NOMO-1 (cell line): Measurements from ENCODE around the gene RADX.

Experiments
- DNase-seq, 2 experiments: peaks; one replicate each; lab custom pipeline; 2025; ENCODE audit not compliant: unreplicated experiment in 2 of 2; lab: John Stamatoyannopoulos, UW

Gene RADX

DNA sequence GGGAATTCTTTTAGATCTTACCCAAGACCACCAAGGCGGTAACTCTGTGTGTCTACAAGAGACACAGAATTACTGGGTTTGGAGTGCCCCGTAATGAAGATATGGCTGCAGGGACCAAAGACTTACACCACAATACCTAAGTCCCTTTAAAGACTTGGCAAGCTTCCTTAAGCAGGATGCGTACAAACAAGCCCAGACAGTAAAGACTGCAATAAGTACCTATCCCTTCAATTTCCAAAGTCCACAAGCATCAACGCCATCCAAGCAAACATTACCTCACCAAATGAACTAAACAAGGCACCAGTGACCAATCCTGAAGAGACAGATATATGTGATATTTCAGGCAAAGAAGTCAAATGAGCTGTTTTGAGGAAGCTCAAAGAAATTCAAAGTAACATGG is 72.4 kb downstream of the RADX start:
- no peak for DNase-seq

GRCh38 chrX:106692425-106693065 is 80.8 kb downstream of the RADX start:
- DNase-seq: no peak

GRCh38 chrX:106696502-106696901 is 84.7 kb downstream of the RADX start:
- DNase-seq: no peak

GRCh38 chrX:106698693-106699092 is 86.9 kb downstream of the RADX start:
- DNase-seq: no peak

DNA sequence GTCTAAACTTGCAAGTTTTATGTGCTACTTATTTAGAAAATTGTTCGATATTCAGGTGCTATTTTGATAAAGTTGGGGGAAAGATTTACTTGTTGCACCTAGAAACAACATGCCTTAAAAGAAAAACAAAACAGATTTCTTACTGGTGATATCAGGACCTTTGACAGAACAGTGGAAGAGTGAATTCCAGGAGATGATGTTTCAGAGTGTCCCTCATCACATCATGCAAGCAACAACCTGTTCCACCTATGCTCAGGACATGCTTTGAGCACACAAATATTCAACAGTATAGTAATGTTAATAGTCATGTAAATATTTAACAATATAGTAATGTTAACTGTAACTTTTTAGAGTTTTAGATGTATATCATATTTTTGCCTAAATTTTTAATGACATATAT is 90.9 kb downstream of the RADX start:
- DNase-seq: no peak

GRCh38 chrX:106706466-106706865 is 94.7 kb downstream of the RADX start:
- no peak for DNase-seq

GRCh38 chrX:106707771-106708454 is 96.1 kb downstream of the RADX start:
- DNase-seq: no peak

- DNase-seq: no peak
Observed at GRCh38 chrX:106710771-106711170, 99.0 kb downstream of the RADX start.

GRCh38 chrX:106711375-106711774 is 99.6 kb downstream of the RADX start:
- DNase-seq: no peak

DNA sequence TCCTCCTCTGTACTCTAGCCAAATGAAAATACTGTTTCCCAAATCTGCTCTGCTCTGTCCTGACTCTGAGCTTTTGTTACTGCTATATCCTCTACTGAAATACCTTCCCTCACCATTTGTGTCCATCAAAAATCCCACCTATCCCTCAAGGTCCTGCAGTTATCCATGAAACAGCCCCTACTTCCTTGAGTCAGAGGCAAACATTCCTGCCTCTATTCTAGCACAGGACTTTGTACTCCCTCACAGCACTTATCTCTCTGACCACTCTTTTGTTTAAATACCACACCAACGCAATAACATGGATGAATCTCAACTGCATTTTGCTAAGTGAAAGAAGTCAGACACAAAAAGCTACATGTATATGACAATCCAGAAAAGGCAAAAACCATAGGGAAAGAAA is 104.2 kb downstream of the RADX start:
- no peak for DNase-seq

DNA sequence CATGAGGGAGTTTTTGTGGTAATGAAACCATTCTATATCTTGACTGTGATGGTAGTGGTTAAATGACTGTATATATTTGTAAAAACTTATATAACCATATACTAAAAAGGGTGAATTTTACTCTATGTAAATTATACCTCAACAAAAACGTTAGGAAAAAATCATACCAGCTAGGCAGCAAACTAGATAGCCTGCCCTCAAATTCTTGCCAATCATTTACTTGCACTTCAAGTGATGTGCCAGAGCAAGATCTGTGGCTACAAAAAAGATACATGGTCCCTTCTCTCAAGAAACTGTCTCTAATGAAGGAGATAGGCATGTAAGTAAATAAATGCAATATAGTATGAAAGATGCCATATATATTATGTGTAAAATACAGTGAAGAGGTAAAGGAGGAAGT is 104.7 kb downstream of the RADX start:
- DNase-seq: no peak

DNA sequence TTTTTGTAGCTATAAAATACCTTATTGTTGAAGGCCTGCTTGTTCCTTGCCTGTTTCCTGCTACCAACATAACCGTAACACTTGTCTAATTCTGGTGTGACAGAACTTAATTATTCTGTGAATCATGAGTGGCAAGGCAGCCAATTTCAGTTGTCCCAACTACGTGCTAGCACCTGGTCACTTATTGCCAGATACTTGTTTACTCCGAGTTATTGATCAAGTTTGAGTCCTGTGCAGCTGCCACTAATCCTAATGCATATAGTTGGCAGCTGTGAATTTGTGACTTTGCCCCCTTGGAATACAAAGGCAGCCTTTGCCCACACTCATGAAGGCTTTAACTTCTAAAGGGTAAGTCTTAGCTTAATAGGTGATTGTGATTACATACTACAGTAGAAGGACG is 106.9 kb downstream of the RADX start:
- DNase-seq: no peak

DNA sequence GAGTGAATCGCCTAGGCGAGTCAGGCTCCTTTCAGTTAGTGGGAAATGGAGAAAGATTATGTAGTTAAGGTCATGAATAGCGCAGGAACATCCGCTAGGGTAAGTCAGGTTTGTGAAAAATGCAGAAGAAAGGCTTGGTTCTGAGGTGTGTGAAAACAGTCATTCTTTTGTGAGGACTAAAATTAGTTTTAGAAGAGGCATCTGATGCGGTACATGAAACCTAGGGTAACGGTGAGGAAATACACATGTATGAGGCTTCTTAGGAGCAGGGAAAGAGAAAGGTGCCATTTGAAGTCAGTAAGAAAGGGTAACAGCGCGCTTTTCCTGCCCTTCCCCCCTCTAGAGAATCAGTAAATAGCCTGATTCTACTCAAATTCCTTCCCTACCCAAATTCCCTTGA is 114.2 kb downstream of the RADX start:
- no peak for DNase-seq

DNA sequence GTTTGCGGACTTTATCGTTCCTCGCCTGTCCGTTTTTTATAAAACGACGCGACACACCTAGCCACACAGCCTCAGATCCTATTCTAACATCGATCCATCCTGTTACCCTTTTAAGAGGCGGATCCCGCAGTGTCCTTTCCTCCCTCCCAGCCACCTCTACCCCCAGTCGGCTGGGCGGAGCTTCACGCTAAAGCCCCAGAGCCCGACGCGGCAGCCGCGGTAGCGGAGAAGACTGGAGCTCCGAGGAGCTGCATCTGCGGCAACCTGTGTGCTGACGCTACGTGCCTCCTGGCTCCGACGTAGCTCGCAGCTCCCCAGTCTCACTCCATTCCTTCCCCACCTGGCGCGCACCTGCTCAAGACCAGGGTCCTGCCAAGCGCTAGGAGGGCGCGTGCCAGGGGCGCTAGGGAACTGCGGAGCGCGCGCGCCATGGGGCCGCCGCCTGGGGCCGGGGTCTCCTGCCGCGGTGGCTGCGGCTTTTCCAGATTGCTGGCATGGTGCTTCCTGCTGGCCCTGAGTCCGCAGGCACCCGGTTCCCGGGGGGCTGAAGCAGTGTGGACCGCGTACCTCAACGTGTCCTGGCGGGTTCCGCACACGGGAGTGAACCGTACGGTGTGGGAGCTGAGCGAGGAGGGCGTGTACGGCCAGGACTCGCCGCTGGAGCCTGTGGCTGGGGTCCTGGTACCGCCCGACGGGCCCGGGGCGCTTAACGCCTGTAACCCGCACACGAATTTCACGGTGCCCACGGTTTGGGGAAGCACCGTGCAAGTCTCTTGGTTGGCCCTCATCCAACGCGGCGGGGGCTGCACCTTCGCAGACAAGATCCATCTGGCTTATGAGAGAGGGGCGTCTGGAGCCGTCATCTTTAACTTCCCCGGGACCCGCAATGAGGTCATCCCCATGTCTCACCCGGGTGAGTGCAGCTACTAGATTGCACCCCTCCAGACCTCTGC is 115.0 kb downstream of the RADX start, which contains the start of gene RNF128:
RNF128 (plus strand) TSS at position 217 of the 953 bp plus-strand sequence; CDS start at position 430, 213 bp downstream.
- DNase-seq: no peak

- DNase-seq: no peak
Observed at GRCh38 chrX:106728337-106728736, 116.6 kb downstream of the RADX start.
